ENCODE measurements around the gene WDR18. TPM values are rescaled to one million over a fixed set of nuclear protein-coding genes. Genes with fewer than 3 reads are reported as not detected.
"Not testable (repeated sequence)": the region's sequence is repeated elsewhere in the genome, so short reads cannot be mapped to it uniquely, and the experiment has no call there.

The WDR18 gene
- total RNA-seq, 1 donor from 2014 or later = 60.0 TPM

DNA sequence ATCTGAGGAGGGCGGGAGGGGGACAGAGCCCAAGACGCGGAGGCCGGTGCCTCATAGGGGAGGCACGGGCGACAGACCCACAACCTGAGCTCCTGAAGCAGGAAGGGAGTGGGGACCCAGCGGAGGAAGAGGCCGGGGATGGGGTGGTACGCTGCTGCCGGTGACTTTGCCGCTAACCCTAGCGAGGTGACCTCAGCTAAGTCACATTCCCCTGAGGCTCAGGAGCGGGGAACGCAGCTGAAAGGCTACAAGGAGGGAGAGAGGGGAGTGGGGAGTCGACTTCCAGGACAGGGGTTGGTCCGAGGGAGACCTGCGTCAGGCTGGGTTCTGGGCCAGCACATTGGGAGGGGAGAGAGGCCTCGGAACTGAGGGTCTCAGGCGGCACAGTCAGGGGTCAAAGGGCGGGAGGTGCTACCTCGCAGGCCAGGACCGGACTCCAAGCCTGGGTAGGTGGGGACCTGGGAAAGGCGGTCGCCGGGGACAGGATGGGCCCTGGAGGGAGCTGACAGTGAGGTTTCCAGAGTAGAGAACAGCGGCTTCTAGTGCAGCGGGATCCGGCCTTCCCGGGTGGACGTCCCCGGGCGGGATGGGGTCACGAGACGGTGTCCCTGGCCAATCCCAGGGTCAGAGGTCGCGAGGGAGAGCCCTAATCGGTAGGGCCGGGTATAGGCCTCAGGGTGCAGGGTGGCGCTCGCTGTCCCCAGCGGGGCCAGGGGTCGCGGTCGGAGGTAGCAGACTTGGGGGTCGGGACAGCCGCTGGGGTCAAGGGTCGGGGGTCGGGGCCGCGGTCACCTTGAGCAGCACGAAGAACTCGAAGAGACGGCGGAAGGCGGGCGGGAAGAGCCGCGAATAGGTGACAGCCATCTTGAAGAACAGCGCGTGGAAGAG is 36.1 kb downstream of the WDR18 start:
- H3K9me3 Mint-ChIP-seq (ENCODE audit: unreplicated experiment) = no peaks in the 10 kb centered on the region
- FAIRE-seq (no peak), DNase-seq (ENCODE audit: low read depth) (no peak)
- H3K4me2 ChIP-seq (ENCODE audit: low read length) = peak overlapping the region; percentile 100
- H3K36me3 ChIP-seq (ENCODE audit: insufficient read depth, low read length) = no peaks in the 10 kb centered on the region
- H3K79me2 ChIP-seq (ENCODE audit: insufficient read depth, low read length) = peaks cover 58% of the 10 kb centered on the region
- no peaks in the 10 kb centered on the region for H3K9me3 ChIP-seq (ENCODE audit: insufficient read depth, low read depth, low read length)
- TF ChIP-seq, protein P1, sequence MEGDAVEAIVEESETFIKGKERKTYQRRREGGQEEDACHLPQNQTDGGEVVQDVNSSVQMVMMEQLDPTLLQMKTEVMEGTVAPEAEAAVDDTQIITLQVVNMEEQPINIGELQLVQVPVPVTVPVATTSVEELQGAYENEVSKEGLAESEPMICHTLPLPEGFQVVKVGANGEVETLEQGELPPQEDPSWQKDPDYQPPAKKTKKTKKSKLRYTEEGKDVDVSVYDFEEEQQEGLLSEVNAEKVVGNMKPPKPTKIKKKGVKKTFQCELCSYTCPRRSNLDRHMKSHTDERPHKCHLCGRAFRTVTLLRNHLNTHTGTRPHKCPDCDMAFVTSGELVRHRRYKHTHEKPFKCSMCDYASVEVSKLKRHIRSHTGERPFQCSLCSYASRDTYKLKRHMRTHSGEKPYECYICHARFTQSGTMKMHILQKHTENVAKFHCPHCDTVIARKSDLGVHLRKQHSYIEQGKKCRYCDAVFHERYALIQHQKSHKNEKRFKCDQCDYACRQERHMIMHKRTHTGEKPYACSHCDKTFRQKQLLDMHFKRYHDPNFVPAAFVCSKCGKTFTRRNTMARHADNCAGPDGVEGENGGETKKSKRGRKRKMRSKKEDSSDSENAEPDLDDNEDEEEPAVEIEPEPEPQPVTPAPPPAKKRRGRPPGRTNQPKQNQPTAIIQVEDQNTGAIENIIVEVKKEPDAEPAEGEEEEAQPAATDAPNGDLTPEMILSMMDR (IDR thresholded peaks at IDR 0.05; ENCODE audit: insufficient read depth, low read depth, low read length) = no peak
- TF ChIP-seq EZH2 (IDR thresholded peaks at IDR 0.05; ENCODE audit: insufficient read depth, low read length) = no peak
- peak overlapping the region; percentile 92 for H3K9ac ChIP-seq (ENCODE audit: low read length)
- no peaks in the 10 kb centered on the region for H3K27me3 Mint-ChIP-seq (ENCODE audit: low read depth, unreplicated experiment)
- peak overlapping the region; percentile 95 for H3K4me3 Mint-ChIP-seq (ENCODE audit: unreplicated experiment)
- H2AFZ ChIP-seq (ENCODE audit: low read depth, low read length) = no peak overlapping the region
- H3K4me3 ChIP-seq (ENCODE audit: insufficient read depth, low read depth, low read length) = peak overlapping the region; percentile 83
- peaks cover 54% of the 10 kb centered on the region for H4K20me1 ChIP-seq (ENCODE audit: insufficient read depth, low read length)
- H3K4me1 ChIP-seq (ENCODE audit: insufficient read depth, low read length) = peaks cover 34% of the 10 kb centered on the region
- peaks cover 23% of the 10 kb centered on the region for H3K4me1 Mint-ChIP-seq (ENCODE audit: low read depth, unreplicated experiment)
- H3K27me3 ChIP-seq (ENCODE audit: insufficient read depth, low read length) = no peaks in the 10 kb centered on the region
- peak overlapping the region; percentile 96 for H3K27ac ChIP-seq (ENCODE audit: low read depth, low read length)
- H3K36me3 Mint-ChIP-seq (ENCODE audit: low read depth, unreplicated experiment) = no peaks in the 10 kb centered on the region
- H3K27ac Mint-ChIP-seq (ENCODE audit: unreplicated experiment) = peak overlapping the region; percentile 86

DNA sequence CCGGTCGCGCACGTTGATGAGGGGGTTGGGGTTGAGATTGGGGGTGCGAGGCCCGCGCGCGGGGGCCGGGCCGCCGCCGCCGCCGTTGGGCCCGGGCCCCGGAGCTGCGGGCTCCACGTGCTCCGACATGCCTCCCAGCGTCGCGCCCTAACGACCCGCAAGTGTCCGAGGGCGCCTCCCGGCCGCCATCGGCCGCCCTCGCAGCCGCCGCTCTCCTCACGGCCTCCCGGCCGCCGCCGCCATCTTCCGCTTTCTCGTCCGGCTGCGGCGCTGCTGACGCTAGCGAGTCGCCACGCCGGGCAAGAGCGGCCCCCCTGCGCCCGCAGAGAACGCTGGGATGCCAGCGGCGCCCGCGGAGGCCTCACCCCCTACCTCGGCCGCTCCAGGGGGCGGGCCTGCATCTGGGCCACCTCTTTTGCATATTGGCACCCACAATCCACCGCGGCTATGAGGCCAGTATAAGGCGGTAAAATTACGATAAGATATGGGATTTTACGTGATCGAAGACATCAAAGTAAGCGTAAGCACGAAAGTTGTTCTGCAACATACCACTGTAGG is 36.8 kb downstream of the WDR18 start, which contains the start of gene TMEM259:
Gene TMEM259, minus strand, starts transcription at position 256 of the 558 bp plus-strand sequence. Its CDS starts 127 bp downstream, at position 129.
- peaks cover 18% of the 10 kb centered on the region for H3K4me1 Mint-ChIP-seq (ENCODE audit: low read depth, unreplicated experiment)
- H4K20me1 ChIP-seq (ENCODE audit: insufficient read depth, low read length) = peaks cover 47% of the 10 kb centered on the region
- peak within 1 kb of the TSS; percentile 47 for H2AFZ ChIP-seq (ENCODE audit: low read depth, low read length)
- peak within 1 kb of the TSS; percentile 97 for H3K27ac Mint-ChIP-seq (ENCODE audit: unreplicated experiment)
- H3K36me3 Mint-ChIP-seq (ENCODE audit: low read depth, unreplicated experiment) = no peaks in the 10 kb centered on the region
- H3K27me3 Mint-ChIP-seq (ENCODE audit: low read depth, unreplicated experiment) = no peaks in the 10 kb centered on the region
- TF ChIP-seq, protein P1 (IDR thresholded peaks at IDR 0.05; ENCODE audit: insufficient read depth, low read depth, low read length) = no peak
- TF ChIP-seq EZH2 (IDR thresholded peaks at IDR 0.05; ENCODE audit: insufficient read depth, low read length) = no peak
- DNase-seq (ENCODE audit: low read depth) (peak; percentile 89), FAIRE-seq (no peak)
- peak within 1 kb of the TSS; percentile 95 for H3K4me3 Mint-ChIP-seq (ENCODE audit: unreplicated experiment)
- H3K27ac ChIP-seq (ENCODE audit: low read depth, low read length) = peak within 1 kb of the TSS; percentile 96
- peaks cover 52% of the 10 kb centered on the region for H3K79me2 ChIP-seq (ENCODE audit: insufficient read depth, low read length)
- peak within 1 kb of the TSS; percentile 83 for H3K4me3 ChIP-seq (ENCODE audit: insufficient read depth, low read depth, low read length)
- H3K27me3 ChIP-seq (ENCODE audit: insufficient read depth, low read length) = no peaks in the 10 kb centered on the region
- peak within 1 kb of the TSS; percentile 92 for H3K9ac ChIP-seq (ENCODE audit: low read length)
- peaks cover 31% of the 10 kb centered on the region for H3K4me1 ChIP-seq (ENCODE audit: insufficient read depth, low read length)
- no peaks in the 10 kb centered on the region for H3K9me3 ChIP-seq (ENCODE audit: insufficient read depth, low read depth, low read length)
- H3K4me2 ChIP-seq (ENCODE audit: low read length) = peak within 1 kb of the TSS; percentile 100
- no peaks in the 10 kb centered on the region for H3K9me3 Mint-ChIP-seq (ENCODE audit: unreplicated experiment)
- no peaks in the 10 kb centered on the region for H3K36me3 ChIP-seq (ENCODE audit: insufficient read depth, low read length)

DNA sequence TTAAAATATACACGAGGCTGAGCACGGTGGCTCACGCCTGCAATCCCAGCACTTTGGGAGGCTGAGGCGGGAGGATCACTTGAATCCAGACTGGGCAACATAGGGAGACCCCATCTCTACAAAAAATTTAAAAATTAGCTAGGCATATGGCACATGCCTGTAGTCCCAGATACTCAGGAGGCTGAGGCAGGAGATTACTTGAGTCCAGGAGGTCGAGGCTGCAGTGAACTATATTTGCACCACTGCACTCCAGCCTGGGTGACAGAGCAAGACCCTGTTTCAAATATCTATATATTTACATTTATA is 39.7 kb downstream of the WDR18 start:
- not testable (repeated sequence) for H3K4me2 ChIP-seq (ENCODE audit: low read length); H3K4me3 ChIP-seq (ENCODE audit: insufficient read depth, low read depth, low read length); H3K9me3 ChIP-seq (ENCODE audit: insufficient read depth, low read depth, low read length); H3K27ac Mint-ChIP-seq (ENCODE audit: unreplicated experiment); H3K36me3 Mint-ChIP-seq (ENCODE audit: low read depth, unreplicated experiment); H3K27me3 ChIP-seq (ENCODE audit: insufficient read depth, low read length); H3K27me3 Mint-ChIP-seq (ENCODE audit: low read depth, unreplicated experiment); H3K4me1 Mint-ChIP-seq (ENCODE audit: low read depth, unreplicated experiment); FAIRE-seq; H3K36me3 ChIP-seq (ENCODE audit: insufficient read depth, low read length); DNase-seq (ENCODE audit: low read depth); H3K9ac ChIP-seq (ENCODE audit: low read length); H3K9me3 Mint-ChIP-seq (ENCODE audit: unreplicated experiment); H3K27ac ChIP-seq (ENCODE audit: low read depth, low read length); H2AFZ ChIP-seq (ENCODE audit: low read depth, low read length)
- peak overlapping the region; percentile 27 for H3K4me3 Mint-ChIP-seq (ENCODE audit: unreplicated experiment)
- Histone ChIP-seq H4K20me1 (ENCODE audit: insufficient read depth, low read length) (peaks cover 37% of the 10 kb centered on the region), H3K79me2 (ENCODE audit: insufficient read depth, low read length) (peaks cover 52% of the 10 kb centered on the region), H3K4me1 (ENCODE audit: insufficient read depth, low read length) (peaks cover 17% of the 10 kb centered on the region)

DNA sequence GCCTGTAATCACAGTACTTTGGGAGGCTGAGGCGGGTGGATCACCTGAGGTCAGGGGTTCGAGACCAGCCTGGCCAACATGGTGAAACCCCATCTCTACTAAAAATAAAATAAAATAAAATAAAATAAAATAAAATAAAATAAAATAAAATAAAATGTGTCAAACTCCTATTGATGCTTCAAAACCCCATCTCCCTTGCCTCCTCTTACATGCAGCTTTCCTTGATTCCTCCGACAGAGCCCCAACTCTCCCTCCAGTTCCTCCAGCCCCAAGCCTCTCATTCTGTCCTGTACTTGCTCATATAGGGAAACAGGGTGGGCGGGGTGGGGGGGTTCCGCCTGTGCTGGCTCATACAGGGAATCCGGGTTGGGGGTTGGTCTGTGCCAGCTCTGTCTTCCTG is 40.9 kb downstream of the WDR18 start:
- not testable (repeated sequence) for DNase-seq (ENCODE audit: low read depth); H3K9me3 Mint-ChIP-seq (ENCODE audit: unreplicated experiment); H3K36me3 ChIP-seq (ENCODE audit: insufficient read depth, low read length); H3K4me3 ChIP-seq (ENCODE audit: insufficient read depth, low read depth, low read length); H3K27me3 Mint-ChIP-seq (ENCODE audit: low read depth, unreplicated experiment); H3K4me1 Mint-ChIP-seq (ENCODE audit: low read depth, unreplicated experiment); H3K9me3 ChIP-seq (ENCODE audit: insufficient read depth, low read depth, low read length); H3K4me3 Mint-ChIP-seq (ENCODE audit: unreplicated experiment); H3K36me3 Mint-ChIP-seq (ENCODE audit: low read depth, unreplicated experiment); H2AFZ ChIP-seq (ENCODE audit: low read depth, low read length); FAIRE-seq; H3K27ac ChIP-seq (ENCODE audit: low read depth, low read length); H3K27me3 ChIP-seq (ENCODE audit: insufficient read depth, low read length); H3K9ac ChIP-seq (ENCODE audit: low read length); H3K4me2 ChIP-seq (ENCODE audit: low read length)
- H3K4me1 ChIP-seq (ENCODE audit: insufficient read depth, low read length) = peaks cover 19% of the 10 kb centered on the region
- H4K20me1 ChIP-seq (ENCODE audit: insufficient read depth, low read length) = peaks cover 37% of the 10 kb centered on the region
- H3K27ac Mint-ChIP-seq (ENCODE audit: unreplicated experiment) = peak overlapping the region; percentile 88
- peaks cover 52% of the 10 kb centered on the region for H3K79me2 ChIP-seq (ENCODE audit: insufficient read depth, low read length)
